ENCODE measurements around the gene SCTR.

SCTR gene

GRCh38 chr2:119508756-119509155 is 15.5 kb downstream of the SCTR start:
- Histone ChIP-seq H3K9me3 (ENCODE audit: control insufficient read depth, low read length) (no peaks in the 10 kb centered on the region), H3K79me2 (no peaks in the 10 kb centered on the region), H3K4me1 (no peaks in the 10 kb centered on the region), H3K36me3 (ENCODE audit: control insufficient read depth, insufficient read depth, low read length) (no peaks in the 10 kb centered on the region), H3K4me2 (ENCODE audit: low read length) (no peak overlapping the region), H3K27ac (no peak overlapping the region), H3K9ac (no peak overlapping the region), H2AFZ (no peak overlapping the region), H3K4me3 (ENCODE audit: low read depth, low read length) (no peak overlapping the region), H3K27me3 (ENCODE audit: control insufficient read depth, insufficient read depth, low read length) (no peaks in the 10 kb centered on the region)
- TF ChIP-seq, protein P1, sequence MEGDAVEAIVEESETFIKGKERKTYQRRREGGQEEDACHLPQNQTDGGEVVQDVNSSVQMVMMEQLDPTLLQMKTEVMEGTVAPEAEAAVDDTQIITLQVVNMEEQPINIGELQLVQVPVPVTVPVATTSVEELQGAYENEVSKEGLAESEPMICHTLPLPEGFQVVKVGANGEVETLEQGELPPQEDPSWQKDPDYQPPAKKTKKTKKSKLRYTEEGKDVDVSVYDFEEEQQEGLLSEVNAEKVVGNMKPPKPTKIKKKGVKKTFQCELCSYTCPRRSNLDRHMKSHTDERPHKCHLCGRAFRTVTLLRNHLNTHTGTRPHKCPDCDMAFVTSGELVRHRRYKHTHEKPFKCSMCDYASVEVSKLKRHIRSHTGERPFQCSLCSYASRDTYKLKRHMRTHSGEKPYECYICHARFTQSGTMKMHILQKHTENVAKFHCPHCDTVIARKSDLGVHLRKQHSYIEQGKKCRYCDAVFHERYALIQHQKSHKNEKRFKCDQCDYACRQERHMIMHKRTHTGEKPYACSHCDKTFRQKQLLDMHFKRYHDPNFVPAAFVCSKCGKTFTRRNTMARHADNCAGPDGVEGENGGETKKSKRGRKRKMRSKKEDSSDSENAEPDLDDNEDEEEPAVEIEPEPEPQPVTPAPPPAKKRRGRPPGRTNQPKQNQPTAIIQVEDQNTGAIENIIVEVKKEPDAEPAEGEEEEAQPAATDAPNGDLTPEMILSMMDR (IDR thresholded peaks at IDR 0.05): no peak

DNA sequence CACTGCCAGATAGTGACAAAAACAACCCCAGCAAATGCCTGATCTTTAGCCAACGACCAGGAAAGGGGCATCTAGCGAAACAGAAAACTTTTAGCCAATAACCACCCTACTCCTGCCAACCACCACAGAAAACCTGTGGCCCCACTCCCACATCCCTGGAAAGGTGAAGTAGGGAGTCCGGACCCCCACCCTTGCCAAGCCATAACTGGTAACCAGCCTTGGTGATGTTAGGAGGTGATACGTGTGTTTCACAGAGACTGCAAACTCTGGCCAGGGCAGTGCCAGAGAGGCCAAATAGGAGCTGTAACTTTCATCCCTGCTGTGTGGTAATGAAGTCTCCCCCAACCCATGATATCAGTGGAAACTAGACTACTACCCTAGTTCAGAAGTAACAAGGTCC is 27.6 kb downstream of the SCTR start:
- Histone ChIP-seq H3K9ac (no peak overlapping the region), H3K4me3 (ENCODE audit: low read depth, low read length) (no peak overlapping the region), H3K4me1 (peaks cover 6% of the 10 kb centered on the region), H3K36me3 (ENCODE audit: control insufficient read depth, insufficient read depth, low read length) (no peaks in the 10 kb centered on the region), H3K79me2 (no peaks in the 10 kb centered on the region), H3K9me3 (ENCODE audit: control insufficient read depth, low read length) (no peaks in the 10 kb centered on the region), H3K27me3 (ENCODE audit: control insufficient read depth, insufficient read depth, low read length) (no peaks in the 10 kb centered on the region), H3K4me2 (ENCODE audit: low read length) (no peak overlapping the region), H3K27ac (no peak overlapping the region), H2AFZ (no peak overlapping the region)
- TF ChIP-seq, protein P1 (IDR thresholded peaks at IDR 0.05): no peak

GRCh38 chr2:119495948-119496347 is 28.3 kb downstream of the SCTR start:
- TF ChIP-seq, protein P1 (IDR thresholded peaks at IDR 0.05): peak; percentile 11
- Histone ChIP-seq H3K9ac (no peak overlapping the region), H3K9me3 (ENCODE audit: control insufficient read depth, low read length) (no peaks in the 10 kb centered on the region), H2AFZ (no peak overlapping the region), H3K4me1 (peaks cover 7% of the 10 kb centered on the region), H3K4me3 (ENCODE audit: low read depth, low read length) (no peak overlapping the region), H3K27ac (no peak overlapping the region), H3K36me3 (ENCODE audit: control insufficient read depth, insufficient read depth, low read length) (no peaks in the 10 kb centered on the region), H3K27me3 (ENCODE audit: control insufficient read depth, insufficient read depth, low read length) (no peaks in the 10 kb centered on the region), H3K79me2 (no peaks in the 10 kb centered on the region), H3K4me2 (ENCODE audit: low read length) (no peak overlapping the region)

DNA sequence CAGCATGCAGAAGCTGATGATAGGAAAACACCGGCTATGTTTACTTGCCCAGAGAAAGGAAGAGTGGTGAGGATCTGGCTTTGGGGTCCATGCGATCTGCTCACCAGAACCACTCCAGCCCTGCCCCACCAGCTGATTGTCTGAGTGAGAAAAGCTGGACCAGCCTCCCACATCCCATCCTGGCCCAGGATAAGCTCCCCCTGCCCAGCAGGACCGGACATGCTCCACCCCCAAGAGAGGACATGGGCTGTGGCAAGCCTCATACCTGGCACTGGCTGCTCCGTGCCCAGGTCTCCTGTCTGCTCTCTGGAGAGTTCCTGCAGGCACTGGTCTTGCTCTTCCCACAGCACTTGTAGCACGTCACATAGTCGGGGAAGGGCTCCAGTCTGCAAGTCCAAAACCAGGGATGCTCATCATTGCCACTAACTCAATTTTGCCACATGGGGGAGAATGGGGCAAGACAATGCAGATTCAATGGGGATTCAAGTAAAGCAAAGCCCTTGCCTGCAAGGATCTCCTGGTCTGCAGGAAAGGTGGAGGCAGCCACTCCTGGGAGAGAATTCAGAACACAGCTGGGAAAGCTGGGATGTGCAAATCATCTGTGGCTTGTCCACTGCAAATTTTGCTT is 30.0 kb downstream of the SCTR start:
- Histone ChIP-seq H3K4me2 (ENCODE audit: low read length) (no peak overlapping the region), H2AFZ (no peak overlapping the region), H3K27ac (no peak overlapping the region), H3K9ac (no peak overlapping the region), H3K9me3 (ENCODE audit: control insufficient read depth, low read length) (no peaks in the 10 kb centered on the region), H3K4me3 (ENCODE audit: low read depth, low read length) (no peak overlapping the region), H3K36me3 (ENCODE audit: control insufficient read depth, insufficient read depth, low read length) (no peaks in the 10 kb centered on the region), H3K79me2 (no peaks in the 10 kb centered on the region), H3K4me1 (peaks cover 7% of the 10 kb centered on the region), H3K27me3 (ENCODE audit: control insufficient read depth, insufficient read depth, low read length) (no peaks in the 10 kb centered on the region)
- TF ChIP-seq, protein P1 (IDR thresholded peaks at IDR 0.05): no peak

Data from parathyroid adenoma (tissue), 2 donors.